Activated naive CD8-positive, alpha-beta T cell treated with anti-CD3 and anti-CD28 coated beads for 36 hours (primary cell): ENCODE measurements around the gene TSPAN6. TPM values are rescaled to one million over a fixed set of nuclear protein-coding genes. Genes with fewer than 3 reads are reported as not detected.

Experiments
- DNase-seq: peaks from one replicate; pipeline ENCODE4 v3.0.0; 2021
- H3K27ac Mint-ChIP-seq: one replicate; pipeline ENCODE4 v1.8.0; 2022; ENCODE audit warnings: mild to moderate bottlenecking, moderate library complexity, mixed read lengths
- H3K27me3 Mint-ChIP-seq: one replicate; pipeline ENCODE4 v1.8.0; 2022; ENCODE audit warnings: mild to moderate bottlenecking, mixed read lengths
- H3K36me3 Mint-ChIP-seq: one replicate; pipeline ENCODE4 v1.8.0; 2021; ENCODE audit warnings: mild to moderate bottlenecking, mixed read lengths
- H3K4me1 Mint-ChIP-seq: one replicate; pipeline ENCODE4 v1.8.0; 2021; ENCODE audit warnings: mixed read lengths
- H3K4me3 Mint-ChIP-seq: one replicate; pipeline ENCODE4 v1.8.0; 2022; ENCODE audit warnings: mild to moderate bottlenecking, moderate library complexity, mixed read lengths
- H3K9me3 Mint-ChIP-seq: one replicate; pipeline ENCODE4 v1.8.0; 2022; ENCODE audit warnings: mixed read lengths
- total RNA-seq, 2 experiments: library from RNA; stranded (reverse); gene quantifications; one replicate each; pipeline ENCODE4 v1.2.3, GENCODE V29; 2021

Gene TSPAN6
- total RNA-seq, 2 experiments from 2014 or later: 0.43 to 0.52 TPM

- Mint-ChIP-seq H3K36me3 (no peaks in the 10 kb centered on the region), H3K4me3 (no peak overlapping the region), H3K27ac (no peak overlapping the region), H3K9me3 (no peaks in the 10 kb centered on the region), H3K4me1 (no peaks in the 10 kb centered on the region), H3K27me3 (peaks cover 8% of the 10 kb centered on the region)
- no peak for DNase-seq
Measured at GRCh38 chrX:100654261-100654660, 17.7 kb upstream of the TSPAN6 start.

GRCh38 chrX:100652266-100652665, 15.7 kb upstream of the TSPAN6 start:
- Mint-ChIP-seq H3K27ac (no peak overlapping the region), H3K9me3 (no peaks in the 10 kb centered on the region), H3K4me3 (no peak overlapping the region), H3K36me3 (no peaks in the 10 kb centered on the region), H3K27me3 (peaks cover 8% of the 10 kb centered on the region), H3K4me1 (no peaks in the 10 kb centered on the region)
- DNase-seq: no peak

- H3K4me3 Mint-ChIP-seq: no peak overlapping the region
- H3K27me3 Mint-ChIP-seq: peaks cover 8% of the 10 kb centered on the region
Measured at GRCh38 chrX:100650841-100651240, 14.2 kb upstream of the TSPAN6 start.

GRCh38 chrX:100649550-100650356, 13.1 kb upstream of the TSPAN6 start:
- no peaks in the 10 kb centered on the region for H3K9me3 Mint-ChIP-seq
- H3K27me3 Mint-ChIP-seq: peaks cover 11% of the 10 kb centered on the region
- H3K36me3 Mint-ChIP-seq: no peaks in the 10 kb centered on the region
- H3K27ac Mint-ChIP-seq: no peak overlapping the region
- DNase-seq: no peak
- H3K4me1 Mint-ChIP-seq: no peaks in the 10 kb centered on the region
- H3K4me3 Mint-ChIP-seq: no peak overlapping the region

More at GRCh38 chrX:100650841-100651240, 14.2 kb upstream of the TSPAN6 start:
- no peak for DNase-seq
- Mint-ChIP-seq H3K4me1 (no peaks in the 10 kb centered on the region), H3K27ac (no peak overlapping the region), H3K36me3 (no peaks in the 10 kb centered on the region), H3K9me3 (no peaks in the 10 kb centered on the region)

- peaks cover 17% of the 10 kb centered on the region for H3K27me3 Mint-ChIP-seq
- H3K9me3 Mint-ChIP-seq: no peaks in the 10 kb centered on the region
- DNase-seq: no peak
- H3K27ac Mint-ChIP-seq: no peak overlapping the region
- H3K4me1 Mint-ChIP-seq: no peaks in the 10 kb centered on the region
- no peaks in the 10 kb centered on the region for H3K36me3 Mint-ChIP-seq
- H3K4me3 Mint-ChIP-seq: no peak overlapping the region
Measured at GRCh38 chrX:100648458-100649417, 12.1 kb upstream of the TSPAN6 start.

GRCh38 chrX:100647739-100648138, 11.1 kb upstream of the TSPAN6 start:
- H3K4me3 Mint-ChIP-seq: no peak overlapping the region
- peaks cover 17% of the 10 kb centered on the region for H3K27me3 Mint-ChIP-seq
- no peaks in the 10 kb centered on the region for H3K36me3 Mint-ChIP-seq
- H3K9me3 Mint-ChIP-seq: no peaks in the 10 kb centered on the region
- DNase-seq: no peak
- no peaks in the 10 kb centered on the region for H3K4me1 Mint-ChIP-seq
- H3K27ac Mint-ChIP-seq: no peak overlapping the region

- Mint-ChIP-seq H3K36me3 (no peaks in the 10 kb centered on the region), H3K4me3 (no peak overlapping the region), H3K4me1 (no peaks in the 10 kb centered on the region), H3K27ac (no peak overlapping the region), H3K9me3 (no peaks in the 10 kb centered on the region), H3K27me3 (peaks cover 21% of the 10 kb centered on the region)
- DNase-seq: no peak
Measured at GRCh38 chrX:100647095-100647494, 10.5 kb upstream of the TSPAN6 start.

- Mint-ChIP-seq H3K4me3 (no peak overlapping the region), H3K9me3 (no peaks in the 10 kb centered on the region), H3K27me3 (peaks cover 17% of the 10 kb centered on the region), H3K36me3 (no peaks in the 10 kb centered on the region), H3K4me1 (no peaks in the 10 kb centered on the region), H3K27ac (no peak overlapping the region)
- no peak for DNase-seq
Measured at GRCh38 chrX:100645106-100645505, 8.5 kb upstream of the TSPAN6 start.

GRCh38 chrX:100643956-100644860, 7.6 kb upstream of the TSPAN6 start, which contains the start of gene SRPX2:
TSS of gene SRPX2 (plus strand) at chrX:100644199. CDS start at chrX:100646323, 2,124 bp downstream.
- H3K27ac Mint-ChIP-seq: no peak within 1 kb of the TSS
- peaks cover 17% of the 10 kb centered on the region for H3K27me3 Mint-ChIP-seq

GRCh38 chrX:100643212-100643611, 6.6 kb upstream of the TSPAN6 start:
- Mint-ChIP-seq H3K27me3 (peaks cover 17% of the 10 kb centered on the region), H3K36me3 (no peaks in the 10 kb centered on the region), H3K4me3 (no peak overlapping the region), H3K9me3 (no peaks in the 10 kb centered on the region), H3K4me1 (no peaks in the 10 kb centered on the region), H3K27ac (no peak overlapping the region)
- DNase-seq: no peak

More at GRCh38 chrX:100643956-100644860, 7.6 kb upstream of the TSPAN6 start, which contains the start of gene SRPX2:
- Mint-ChIP-seq H3K4me3 (no peak within 1 kb of the TSS), H3K4me1 (no peaks in the 10 kb centered on the region), H3K36me3 (no peaks in the 10 kb centered on the region), H3K9me3 (no peaks in the 10 kb centered on the region)
- DNase-seq: no peak

- H3K4me3 Mint-ChIP-seq: no peak overlapping the region
Measured at GRCh38 chrX:100642290-100642689, 5.7 kb upstream of the TSPAN6 start.

GRCh38 chrX:100635989-100636320, 651 bp downstream of the TSPAN6 start:
- Mint-ChIP-seq H3K9me3 (no peaks in the 10 kb centered on the region), H3K27ac (no peak overlapping the region), H3K36me3 (no peaks in the 10 kb centered on the region), H3K4me3 (peak overlapping the region; percentile 84), H3K4me1 (peaks cover 2% of the 10 kb centered on the region), H3K27me3 (peaks cover 7% of the 10 kb centered on the region)
- no peak for DNase-seq

More at GRCh38 chrX:100642290-100642689, 5.7 kb upstream of the TSPAN6 start:
- H3K27ac Mint-ChIP-seq: no peak overlapping the region
- no peaks in the 10 kb centered on the region for H3K9me3 Mint-ChIP-seq
- no peaks in the 10 kb centered on the region for H3K4me1 Mint-ChIP-seq
- no peak for DNase-seq
- H3K36me3 Mint-ChIP-seq: no peaks in the 10 kb centered on the region
- H3K27me3 Mint-ChIP-seq: peaks cover 17% of the 10 kb centered on the region

- no peak overlapping the region for H3K27ac Mint-ChIP-seq
- H3K36me3 Mint-ChIP-seq: no peaks in the 10 kb centered on the region
- H3K4me3 Mint-ChIP-seq: no peak overlapping the region
- H3K9me3 Mint-ChIP-seq: no peaks in the 10 kb centered on the region
- peaks cover 2% of the 10 kb centered on the region for H3K4me1 Mint-ChIP-seq
- peaks cover 7% of the 10 kb centered on the region for H3K27me3 Mint-ChIP-seq
- DNase-seq: no peak
Measured at GRCh38 chrX:100635040-100635439, 1.6 kb downstream of the TSPAN6 start.

GRCh38 chrX:100625985-100626491, 10.6 kb downstream of the TSPAN6 start:
- Mint-ChIP-seq H3K36me3 (no peaks in the 10 kb centered on the region), H3K27ac (no peak overlapping the region), H3K4me3 (no peak overlapping the region), H3K9me3 (no peaks in the 10 kb centered on the region), H3K27me3 (peaks cover 3% of the 10 kb centered on the region), H3K4me1 (peaks cover 9% of the 10 kb centered on the region)
- DNase-seq: peak; percentile 2
